ENCODE measurements around the gene SLC22A5. TPM values are rescaled to one million over a fixed set of nuclear protein-coding genes. Genes with fewer than 3 reads are reported as not detected.

The SLC22A5 gene
- total RNA-seq, 4 donors from 2014 or later = 34.6 to 129 (median 67.8) TPM

DNA sequence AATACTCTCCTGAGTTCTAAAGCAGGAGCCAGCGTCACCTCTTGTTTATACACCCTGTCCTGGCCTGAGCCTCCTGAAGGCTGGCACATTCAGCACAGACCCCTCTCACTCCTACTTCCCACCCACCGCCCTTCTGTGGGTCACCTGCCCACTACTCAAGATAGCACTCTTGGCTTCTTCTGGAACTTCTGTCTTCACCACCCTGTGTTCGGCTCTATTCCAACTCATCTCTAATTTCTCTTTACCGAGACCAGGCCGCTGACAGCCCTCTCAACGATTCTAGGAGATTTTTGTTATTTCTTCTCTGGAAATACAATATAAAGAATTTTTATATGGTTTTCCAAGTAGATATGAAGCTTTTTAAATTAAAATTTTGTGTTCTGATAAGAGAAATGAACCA lies 63.6 kb downstream of the SLC22A5 start:
- H3K36me3 ChIP-seq = no peaks in the 10 kb centered on the region
- peak overlapping the region; percentile 32 to 99 (median 80) for H3K27ac ChIP-seq
- in situ Hi-C loops (cut with MboI; ENCODE audit: low pct_ligation_motif_present in 1 of 4, low pct_unique_long_range_greater_than_20kb in 1 of 4, low sequenced_read_pairs in 3 of 4) = no loop called here
- intact Hi-C loops (cut with DNase I; ENCODE audit: low total_unique reads) = no loop called here
- DNase-seq = peak; percentile 5
- peaks cover 66 to 98% (median 75%) of the 10 kb centered on the region in 4 donors for H3K4me1 ChIP-seq
- no peaks in the 10 kb centered on the region for H3K9me3 ChIP-seq
- no peaks in the 10 kb centered on the region for H3K27me3 ChIP-seq
- TF ChIP-seq EP300 (IDR thresholded peaks at IDR 0.05; ENCODE audit: low read depth) (no peak), POLR2AphosphoS5 (IDR thresholded peaks at IDR 0.05) (no peak), POLR2A (IDR thresholded peaks at IDR 0.05) (no peak)
- TF ChIP-seq, protein P1, sequence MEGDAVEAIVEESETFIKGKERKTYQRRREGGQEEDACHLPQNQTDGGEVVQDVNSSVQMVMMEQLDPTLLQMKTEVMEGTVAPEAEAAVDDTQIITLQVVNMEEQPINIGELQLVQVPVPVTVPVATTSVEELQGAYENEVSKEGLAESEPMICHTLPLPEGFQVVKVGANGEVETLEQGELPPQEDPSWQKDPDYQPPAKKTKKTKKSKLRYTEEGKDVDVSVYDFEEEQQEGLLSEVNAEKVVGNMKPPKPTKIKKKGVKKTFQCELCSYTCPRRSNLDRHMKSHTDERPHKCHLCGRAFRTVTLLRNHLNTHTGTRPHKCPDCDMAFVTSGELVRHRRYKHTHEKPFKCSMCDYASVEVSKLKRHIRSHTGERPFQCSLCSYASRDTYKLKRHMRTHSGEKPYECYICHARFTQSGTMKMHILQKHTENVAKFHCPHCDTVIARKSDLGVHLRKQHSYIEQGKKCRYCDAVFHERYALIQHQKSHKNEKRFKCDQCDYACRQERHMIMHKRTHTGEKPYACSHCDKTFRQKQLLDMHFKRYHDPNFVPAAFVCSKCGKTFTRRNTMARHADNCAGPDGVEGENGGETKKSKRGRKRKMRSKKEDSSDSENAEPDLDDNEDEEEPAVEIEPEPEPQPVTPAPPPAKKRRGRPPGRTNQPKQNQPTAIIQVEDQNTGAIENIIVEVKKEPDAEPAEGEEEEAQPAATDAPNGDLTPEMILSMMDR (IDR thresholded peaks at IDR 0.05) = no peak
- no peak overlapping the region for H3K4me3 ChIP-seq
- WGBS, 2 donors (ENCODE audit: low coverage in 1 of 2) = 91 to 96% methylated on average over 5 to 6 of the region's 6 CpGs

DNA sequence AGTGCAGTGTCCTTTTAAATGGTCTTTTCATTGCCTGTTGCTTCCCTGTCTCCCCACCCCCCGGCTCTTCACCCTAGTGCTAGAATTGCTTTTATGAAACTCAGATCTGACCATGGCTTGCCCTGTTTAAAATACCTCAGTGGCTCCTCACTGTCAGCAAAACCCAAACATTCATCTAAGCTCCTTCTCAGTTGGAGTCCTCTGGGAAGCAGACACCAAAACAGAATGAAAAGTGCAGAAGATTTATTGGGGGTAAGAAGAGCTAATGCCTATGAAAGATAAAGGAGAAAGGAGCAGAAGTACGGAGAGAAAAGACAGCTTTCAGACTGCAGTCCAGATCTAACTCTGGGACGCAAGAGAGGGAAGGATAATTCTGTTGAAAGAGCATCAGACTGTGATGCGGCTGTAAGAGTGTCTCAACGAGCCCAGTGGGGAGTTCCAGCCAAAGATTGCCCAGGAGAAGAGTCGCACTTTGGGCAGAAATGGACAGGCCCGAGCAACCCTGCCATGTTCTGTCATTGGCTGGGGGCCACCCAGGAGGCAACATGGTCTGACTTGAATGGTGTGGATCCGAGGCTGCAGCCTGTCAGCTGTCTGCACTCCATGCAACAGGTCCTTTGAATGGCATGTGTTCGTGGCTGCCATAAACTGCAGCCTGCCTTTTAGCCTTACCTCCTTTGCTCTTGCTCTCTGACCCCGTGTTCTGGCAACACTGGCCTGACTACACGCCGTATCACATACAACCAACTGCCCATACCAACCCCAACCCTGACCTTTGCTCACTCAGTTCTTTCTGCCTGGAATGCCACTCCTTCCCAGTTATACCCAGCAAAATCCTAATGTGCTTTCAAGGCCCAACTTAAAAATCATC lies 65.1 kb downstream of the SLC22A5 start:
- peak overlapping the region; percentile 28 to 96 (median 73) for H3K27ac ChIP-seq
- TF ChIP-seq EP300 (IDR thresholded peaks at IDR 0.05; ENCODE audit: low read depth) (no peak), POLR2A (IDR thresholded peaks at IDR 0.05) (no peak), POLR2AphosphoS5 (IDR thresholded peaks at IDR 0.05) (no peak)
- TF ChIP-seq, protein P1 (IDR thresholded peaks at IDR 0.05) = no peak
- in situ Hi-C loops (cut with MboI; ENCODE audit: low pct_ligation_motif_present in 1 of 4, low pct_unique_long_range_greater_than_20kb in 1 of 4, low sequenced_read_pairs in 3 of 4) (no loop called here), intact Hi-C loops (cut with DNase I; ENCODE audit: low total_unique reads) (no loop called here)
- DNase-seq = peak; percentile 59
- H3K4me3 ChIP-seq = no peak overlapping the region
- peaks cover 63 to 96% (median 73%) of the 10 kb centered on the region in 4 donors for H3K4me1 ChIP-seq
- no peaks in the 10 kb centered on the region for H3K9me3 ChIP-seq
- 57 to 65% methylated on average over 10 to 12 of the region's 12 CpGs for WGBS, 2 donors (ENCODE audit: low coverage in 1 of 2)
- H3K27me3 ChIP-seq = no peaks in the 10 kb centered on the region
- H3K36me3 ChIP-seq = no peaks in the 10 kb centered on the region

DNA sequence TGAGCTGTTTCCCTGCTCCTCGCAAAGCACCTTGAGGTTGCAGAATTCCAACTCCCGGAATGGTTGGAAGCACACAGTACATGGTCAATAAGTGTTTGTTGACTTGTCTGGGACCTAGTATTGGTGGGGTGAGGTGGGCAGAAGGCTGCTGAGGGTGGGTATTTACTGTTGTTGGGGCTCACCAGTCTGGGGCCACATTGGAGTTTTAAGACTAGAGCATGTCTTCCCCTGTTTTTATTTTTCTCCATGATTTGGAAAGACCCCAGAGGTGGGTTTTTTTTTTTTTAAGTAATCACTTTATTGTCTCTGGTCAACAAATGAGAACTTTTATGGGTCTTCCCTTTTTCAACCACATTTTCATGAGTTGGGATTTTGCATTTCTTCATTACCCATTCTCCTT lies 65.9 kb downstream of the SLC22A5 start:
- in situ Hi-C loops (cut with MboI; ENCODE audit: low pct_ligation_motif_present in 1 of 4, low pct_unique_long_range_greater_than_20kb in 1 of 4, low sequenced_read_pairs in 3 of 4) = no loop called here
- DNase-seq = peak; percentile 5
- WGBS, 2 donors (ENCODE audit: low coverage in 1 of 2) = 73 to 100% methylated on average over 1 to 2 of the region's 2 CpGs

DNA sequence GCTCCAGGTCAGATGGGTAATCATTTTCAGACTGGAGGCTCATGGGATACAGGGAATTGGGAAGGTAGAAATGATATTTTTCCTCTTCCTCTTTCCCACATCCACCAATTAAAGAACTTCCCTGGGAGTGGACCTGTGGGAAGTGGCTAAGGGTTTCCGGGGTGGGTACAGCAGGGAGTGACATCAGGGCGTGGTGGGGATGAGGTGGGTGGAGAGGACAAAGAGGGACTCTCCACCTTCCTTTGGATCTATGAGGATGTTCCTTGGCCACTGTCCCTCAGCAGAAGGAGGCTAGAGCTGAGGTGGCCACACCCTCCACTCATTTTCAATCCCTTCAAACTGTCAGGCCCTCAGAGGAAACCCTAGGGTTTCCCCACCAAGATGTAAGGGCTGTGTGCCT lies 66.4 kb downstream of the SLC22A5 start:
- H3K27me3 ChIP-seq = no peaks in the 10 kb centered on the region
- no peak overlapping the region for H3K4me3 ChIP-seq
- peak overlapping the region; percentile 63 to 96 (median 82) for H3K27ac ChIP-seq
- DNase-seq = peak; percentile 38
- H3K36me3 ChIP-seq = no peaks in the 10 kb centered on the region
- peaks cover 57 to 92% (median 68%) of the 10 kb centered on the region in 4 donors for H3K4me1 ChIP-seq
- in situ Hi-C loops (cut with MboI; ENCODE audit: low pct_ligation_motif_present in 1 of 4, low pct_unique_long_range_greater_than_20kb in 1 of 4, low sequenced_read_pairs in 3 of 4) (no loop called here), intact Hi-C loops (cut with DNase I; ENCODE audit: low total_unique reads) (no loop called here)
- H3K9me3 ChIP-seq = no peaks in the 10 kb centered on the region
- TF ChIP-seq EP300 (IDR thresholded peaks at IDR 0.05; ENCODE audit: low read depth) (no peak), POLR2AphosphoS5 (IDR thresholded peaks at IDR 0.05) (no peak), POLR2A (IDR thresholded peaks at IDR 0.05) (no peak)
- WGBS, 2 donors (ENCODE audit: low coverage in 1 of 2) = 50 to 66% methylated on average over 1 to 2 of the region's 2 CpGs

More for the DNA sequence above, 65.9 kb downstream of the SLC22A5 start:
- Histone ChIP-seq H3K4me1 (peaks cover 61 to 96% (median 70%) of the 10 kb centered on the region in 4 donors), H3K27ac (peak overlapping the region; percentile 63 to 96 (median 82)), H3K9me3 (no peaks in the 10 kb centered on the region), H3K36me3 (no peaks in the 10 kb centered on the region), H3K27me3 (no peaks in the 10 kb centered on the region), H3K4me3 (no peak overlapping the region)
- intact Hi-C loops (cut with DNase I; ENCODE audit: low total_unique reads) = no loop called here
- TF ChIP-seq EP300 (IDR thresholded peaks at IDR 0.05; ENCODE audit: low read depth) = no peak
- TF ChIP-seq, protein P1 (IDR thresholded peaks at IDR 0.05) = no peak
- TF ChIP-seq POLR2A (IDR thresholded peaks at IDR 0.05) = no peak
- TF ChIP-seq POLR2AphosphoS5 (IDR thresholded peaks at IDR 0.05) = no peak
